Keratinocyte (primary cell): ENCODE results near the gene TMUB1. TPM values are rescaled to one million over a fixed set of nuclear protein-coding genes. Genes with fewer than 3 reads are reported as not detected.

Experiments
- DNase-seq: peaks from one replicate; pipeline ENCODE4 v3.0.0-alpha.2; 2011; ENCODE audit warnings: low read depth, missing footprints, low spot score
- FAIRE-seq: peaks from 2 replicates; lab custom pipeline; 2011; peaks lifted over from hg19 to GRCh38; lab: Jason Lieb, UNC
- H2AFZ ChIP-seq: 2 replicates; pipeline ENCODE4 v1.6.0; 2012; ENCODE audit warnings: low read length, control low read depth, inconsistent platforms; ENCODE audit not compliant: control insufficient read depth
- H3K27ac ChIP-seq: 2 replicates; pipeline ENCODE4 v1.5.1; 2011; ENCODE audit warnings: low read length; ENCODE audit not compliant: control insufficient read depth, insufficient read depth
- H3K27me3 ChIP-seq: 3 replicates; pipeline ENCODE4 v1.6.0; 2011; ENCODE audit warnings: low read length; ENCODE audit not compliant: control insufficient read depth, insufficient read depth; ENCODE audit errors: extremely low read depth
- H3K36me3 ChIP-seq, 2 experiments: 2 replicates in 1 of 2; 3 replicates in 1 of 2; pipeline ENCODE4 v1.5.1; 2011; ENCODE audit warnings: low read length in 2 of 2, mild to moderate bottlenecking in 1 of 2; ENCODE audit not compliant: control insufficient read depth in 2 of 2, insufficient read depth in 2 of 2; ENCODE audit errors: extremely low read depth in 1 of 2
- H3K4me1 ChIP-seq: 3 replicates; pipeline ENCODE4 v1.5.1; 2011; ENCODE audit warnings: low read length; ENCODE audit not compliant: control insufficient read depth, insufficient read depth; ENCODE audit errors: extremely low read depth
- H3K4me2 ChIP-seq: 3 replicates; pipeline ENCODE4 v1.6.0; 2011; ENCODE audit warnings: low read depth, low read length; ENCODE audit not compliant: control insufficient read depth, insufficient read depth; ENCODE audit errors: extremely low read depth
- H3K4me3 ChIP-seq, 3 experiments: fragments of 200-600 bp in 1 of 3; sonication (generic) in 1 of 3; 2 replicates in 2 of 3; 3 replicates in 1 of 3; pipeline ENCODE4 v1.5.1; 2011 to 2016; ENCODE audit warnings: low read length in 3 of 3, mild to moderate bottlenecking in 3 of 3, control low read depth in 2 of 3, inconsistent platforms in 1 of 3, low read depth in 1 of 3, mixed read lengths in 1 of 3, mixed run types in 1 of 3, moderate library complexity in 1 of 3; ENCODE audit not compliant: control insufficient read depth in 2 of 3, insufficient read depth in 2 of 3; ENCODE audit errors: extremely low read depth in 1 of 3
- H3K79me2 ChIP-seq: 2 replicates; pipeline ENCODE4 v1.6.0; 2012; ENCODE audit warnings: low read length; ENCODE audit not compliant: control insufficient read depth, insufficient read depth
- H3K9ac ChIP-seq: 3 replicates; pipeline ENCODE4 v1.6.0; 2011; ENCODE audit warnings: low read length; ENCODE audit not compliant: control insufficient read depth, insufficient read depth; ENCODE audit errors: extremely low read depth
- H3K9me1 ChIP-seq: 3 replicates; pipeline ENCODE4 v1.6.0; 2011; ENCODE audit warnings: low read length; ENCODE audit not compliant: control insufficient read depth, insufficient read depth; ENCODE audit errors: extremely low read depth
- H3K9me3 ChIP-seq: 2 replicates; pipeline ENCODE4 v1.5.1; 2012; ENCODE audit warnings: low read depth, low read length; ENCODE audit not compliant: control insufficient read depth
- H4K20me1 ChIP-seq: 3 replicates; pipeline ENCODE4 v1.6.0; 2011; ENCODE audit warnings: low read length; ENCODE audit not compliant: control insufficient read depth, insufficient read depth; ENCODE audit errors: extremely low read depth
- CTCF ChIP-seq, 3 experiments: IDR thresholded peaks in 1 of 3; conservative IDR thresholded peaks in 1 of 3; optimal IDR thresholded peaks in 1 of 3; 2 replicates in 2 of 3; 3 replicates in 1 of 3; pipeline versions ENCODE3 to v1.5.1; 2011; ENCODE audit warnings: low read length in 3 of 3, mild to moderate bottlenecking in 3 of 3, moderate library complexity in 2 of 3, control low read depth in 1 of 3, inconsistent platforms in 1 of 3; ENCODE audit not compliant: insufficient read depth in 2 of 3; ENCODE audit errors: extremely low read depth in 1 of 3
- EZH2 ChIP-seq: IDR thresholded peaks from one replicate; pipeline ENCODE4 v1.6.1; 2012; ENCODE audit warnings: inconsistent platforms, mild to moderate bottlenecking, low read length, moderate library complexity
- dilution Hi-C: fragments of 300-500 bp; cut with MboI; formaldehyde crosslinking; loops from one replicate; pipeline ENCODE4 v1.7.0; 2020; ENCODE audit warnings: low sequenced_read_pairs; ENCODE audit not compliant: extremely low pct_ligation_motif_present
- polyA plus RNA-seq, 5 experiments: library from polyadenylated mRNA; depleted of rRNA in 3 of 5; stranded (reverse) in 3 of 5; stranded (forward) in 1 of 5; unstranded in 1 of 5; fragments of >200 nt; gene quantifications; 1 replicate in 1 of 5; 2 replicates in 3 of 5; 3 replicates in 1 of 5; pipeline versions ENCODE4 v1.2.1 to v1.2.3, GENCODE V29; 2011 to 2012; ENCODE audit warnings: missing spikeins in 2 of 5, low read depth in 1 of 5, low replicate concordance in 1 of 5

Gene TMUB1
- polyA plus RNA-seq, 1 donor (not counting 4 experiments of a cell fraction or from before 2014, with no cell fraction given) = 12.2 TPM

GRCh38 chr7:151074817-151075661 is 8.3 kb downstream of the TMUB1 start:
- Histone ChIP-seq H3K27ac (no peak overlapping the region), H3K9me1 (no peaks in the 10 kb centered on the region), H3K79me2 (peaks cover 14% of the 10 kb centered on the region), H4K20me1 (peaks cover 2% of the 10 kb centered on the region), H3K4me1 (peaks cover 6% of the 10 kb centered on the region), H2AFZ (no peak overlapping the region), H3K9ac (no peak overlapping the region), H3K36me3 (peaks cover 27 to 35% of the 10 kb centered on the region in 2 experiments), H3K9me3 (no peaks in the 10 kb centered on the region), H3K27me3 (no peaks in the 10 kb centered on the region), H3K4me3 (no peak overlapping the region), H3K4me2 (no peak overlapping the region)
- dilution Hi-C loops = no loop called here
- FAIRE-seq (no peak), DNase-seq (no peak)
- TF ChIP-seq EZH2 (no peak), CTCF (optimal IDR thresholded peaks at IDR 0.05 in 1 of 3, IDR thresholded peaks at IDR 0.05 in 1 of 3, conservative IDR thresholded peaks at IDR 0.05 in 1 of 3; ENCODE audit: extremely low read depth in 1 of 3, insufficient read depth in 2 of 3, low read length in 3 of 3) (no peak)

GRCh38 chr7:151073990-151074389 is 9.3 kb downstream of the TMUB1 start:
- Histone ChIP-seq H3K36me3 (peaks cover 36 to 43% of the 10 kb centered on the region in 2 experiments), H3K27ac (no peak overlapping the region), H2AFZ (no peak overlapping the region), H4K20me1 (peaks cover 2% of the 10 kb centered on the region), H3K4me1 (no peaks in the 10 kb centered on the region), H3K4me2 (no peak overlapping the region), H3K79me2 (peaks cover 3% of the 10 kb centered on the region), H3K4me3 (no peak overlapping the region), H3K9ac (no peak overlapping the region), H3K9me3 (no peaks in the 10 kb centered on the region), H3K27me3 (no peaks in the 10 kb centered on the region), H3K9me1 (no peaks in the 10 kb centered on the region)
- dilution Hi-C loops = no loop called here
- TF ChIP-seq CTCF (optimal IDR thresholded peaks at IDR 0.05 in 1 of 3, IDR thresholded peaks at IDR 0.05 in 1 of 3, conservative IDR thresholded peaks at IDR 0.05 in 1 of 3; ENCODE audit: extremely low read depth in 1 of 3, insufficient read depth in 2 of 3, low read length in 3 of 3) (no peak), EZH2 (no peak)
- no peak for DNase-seq
- no peak for FAIRE-seq
